GM19025 (cell line): ENCODE data around the gene NF1.
"Not testable (repeated sequence)": the region's sequence is repeated elsewhere in the genome, so short reads cannot be mapped to it uniquely, and the experiment has no call there.

ENCODE experiments used
- ATAC-seq: cut with Tn5 transposase; IDR thresholded peaks from one replicate; pipeline ENCODE4 v1.9.1; 2021; ENCODE audit warnings: mild to moderate bottlenecking, low read depth, moderate library complexity; ENCODE audit not compliant: unreplicated experiment

NF1 gene

DNA sequence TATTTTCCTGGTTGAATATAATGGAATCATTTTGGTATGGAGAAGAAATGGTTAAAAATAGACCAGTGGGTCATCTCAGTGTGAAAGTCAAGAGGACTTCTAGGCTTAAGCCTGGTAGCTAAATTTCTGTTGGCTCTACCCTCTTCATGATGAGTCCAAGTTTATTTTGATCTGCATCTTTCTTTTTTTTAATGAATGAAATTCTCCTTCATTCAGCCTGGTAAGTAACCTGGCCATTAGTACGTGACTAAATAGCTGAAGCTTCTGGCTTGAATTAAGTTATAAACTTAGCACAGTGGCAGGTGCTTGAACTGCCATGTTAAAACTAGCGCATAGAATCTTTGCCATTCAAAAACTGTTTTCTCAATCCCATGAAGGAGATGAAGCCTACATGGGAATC lies 28.0 kb downstream of the NF1 start:
- no peak for ATAC-seq

DNA sequence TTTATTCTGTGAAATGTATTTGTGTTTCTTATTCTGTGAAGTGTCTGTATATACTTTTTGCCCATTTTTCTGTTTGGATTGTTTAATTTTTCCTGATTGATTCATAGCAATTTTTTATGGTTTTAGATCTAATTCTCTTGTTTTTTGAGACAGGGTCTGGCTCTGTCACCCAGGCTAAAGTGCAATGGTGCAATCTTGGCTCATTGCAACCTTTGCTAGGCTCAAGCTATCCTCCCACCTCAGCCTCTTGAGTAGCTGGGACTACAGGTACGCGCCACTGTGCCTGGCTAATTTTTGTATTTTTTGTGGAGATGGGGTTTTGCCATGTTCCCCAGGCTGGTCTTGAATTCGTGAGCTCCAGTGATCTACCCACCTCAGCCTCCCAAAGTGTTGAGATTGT lies 31.5 kb downstream of the NF1 start:
- no peak for ATAC-seq

DNA sequence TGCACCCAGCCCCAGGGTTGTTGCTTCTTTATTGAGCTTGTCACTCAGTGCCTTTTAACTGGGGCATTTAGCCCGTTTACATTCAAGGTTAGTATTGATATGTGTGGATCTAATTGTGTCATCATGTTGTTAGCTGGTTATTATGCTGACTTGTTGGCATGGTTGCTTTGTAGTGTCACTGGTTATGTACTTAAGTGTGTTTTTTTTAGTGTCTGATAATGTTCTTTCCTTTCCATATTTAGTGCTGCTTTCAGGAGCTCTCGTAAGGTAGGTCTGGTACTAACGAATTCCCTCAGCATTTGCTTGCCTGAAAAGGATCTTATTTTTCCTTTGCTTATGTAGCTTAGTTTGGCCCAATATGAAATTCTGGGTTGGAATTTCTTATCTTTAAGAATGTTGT lies 33.5 kb downstream of the NF1 start:
- ATAC-seq = no peak

DNA sequence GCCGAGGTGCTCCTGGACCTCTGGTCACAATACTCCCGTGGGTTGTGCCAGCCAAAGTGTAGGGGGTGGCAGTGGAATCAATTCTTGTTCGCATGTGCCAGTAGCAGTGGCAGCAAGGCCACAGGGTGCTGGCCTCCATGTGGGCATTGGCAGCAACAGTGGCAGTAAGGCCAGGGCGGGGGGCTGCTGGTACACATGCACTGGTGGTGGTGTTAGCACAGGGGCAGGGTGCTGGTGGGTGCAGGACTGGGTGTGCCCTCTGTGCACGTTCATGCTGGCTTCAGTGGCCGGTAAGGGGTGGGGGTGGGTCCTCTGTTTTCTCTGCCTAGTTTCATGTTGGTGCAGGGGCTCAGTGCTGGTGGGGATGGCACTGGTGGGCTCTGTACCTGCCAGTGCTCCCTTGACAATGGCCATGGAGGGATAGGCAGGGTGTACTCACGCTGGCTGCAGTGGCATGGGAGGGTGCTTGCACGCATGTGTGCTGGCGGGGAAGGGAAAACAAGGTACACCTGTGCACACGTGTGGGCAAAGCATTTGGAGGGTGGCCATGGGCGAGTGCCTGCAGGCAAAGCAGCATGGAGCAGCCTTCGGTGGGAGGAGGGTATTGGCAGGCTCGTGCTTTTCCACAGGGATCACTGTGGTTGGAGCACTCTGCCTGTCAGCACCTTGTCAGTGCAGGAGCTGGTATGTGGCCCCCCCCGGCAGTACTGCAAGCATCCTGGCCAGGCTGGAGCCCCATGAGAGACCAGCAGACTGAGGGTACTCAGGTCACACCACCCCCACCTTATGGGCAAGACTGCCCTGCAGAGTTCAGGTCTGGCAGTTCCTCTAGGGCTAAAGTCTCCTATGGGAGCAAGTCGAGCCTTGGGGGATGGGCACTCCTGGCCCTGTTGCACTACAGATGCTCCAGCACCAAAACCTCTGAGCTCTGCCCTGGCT lies 35.8 kb downstream of the NF1 start:
- no peak for ATAC-seq

DNA sequence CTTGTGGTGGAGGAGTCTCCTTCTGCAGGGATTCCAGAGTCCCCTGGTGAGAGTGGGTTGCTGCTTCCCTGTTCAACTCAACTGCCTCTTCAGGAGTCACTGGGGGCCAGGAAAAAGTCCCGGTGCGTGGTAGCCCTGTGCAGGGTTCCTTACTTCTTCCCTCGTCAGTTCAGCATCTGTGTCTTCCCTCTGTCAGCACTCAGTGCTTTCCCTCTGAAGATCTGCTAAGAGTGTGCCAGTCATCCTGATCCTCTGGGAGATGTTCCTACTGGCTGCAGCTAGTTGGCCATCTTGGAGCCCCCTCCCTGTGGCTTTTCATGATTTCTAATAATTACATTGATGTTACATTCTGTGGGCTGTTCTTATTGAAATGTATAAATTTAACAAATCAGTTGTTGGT lies 36.5 kb downstream of the NF1 start:
- ATAC-seq = no peak

GRCh38 chr17:31132977-31133376 lies 38.2 kb downstream of the NF1 start:
- no peak for ATAC-seq

GRCh38 chr17:31134576-31134975 lies 39.8 kb downstream of the NF1 start:
- no peak for ATAC-seq

- no peak for ATAC-seq
Measured at GRCh38 chr17:31136319-31136718, 41.5 kb downstream of the NF1 start.

GRCh38 chr17:31140111-31140510 lies 45.3 kb downstream of the NF1 start:
- ATAC-seq = no peak

GRCh38 chr17:31144428-31144827 lies 49.7 kb downstream of the NF1 start:
- no peak for ATAC-seq

- ATAC-seq = no peak
Measured at GRCh38 chr17:31144836-31145235, 50.1 kb downstream of the NF1 start.

- no peak for ATAC-seq
Measured at GRCh38 chr17:31147507-31148202, 52.9 kb downstream of the NF1 start.

DNA sequence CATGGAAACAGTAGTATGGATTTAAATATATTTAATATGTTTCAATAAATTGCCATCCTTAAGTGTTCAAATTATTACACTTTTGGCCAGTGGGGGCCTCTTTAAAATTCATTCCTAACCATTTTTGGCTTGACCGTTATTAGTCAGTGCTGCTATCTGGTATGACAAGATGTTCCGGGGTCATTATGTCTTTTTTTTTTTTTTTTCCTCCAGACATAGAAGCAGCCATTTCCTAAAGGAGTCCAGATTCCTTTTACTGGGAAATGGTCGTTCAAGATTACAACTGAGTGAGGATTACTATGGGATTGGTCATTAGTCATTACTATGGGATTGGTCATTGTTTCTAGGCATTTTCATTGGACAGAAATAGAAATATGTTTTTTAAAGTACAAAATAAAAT lies 53.4 kb downstream of the NF1 start:
- no peak for ATAC-seq

DNA sequence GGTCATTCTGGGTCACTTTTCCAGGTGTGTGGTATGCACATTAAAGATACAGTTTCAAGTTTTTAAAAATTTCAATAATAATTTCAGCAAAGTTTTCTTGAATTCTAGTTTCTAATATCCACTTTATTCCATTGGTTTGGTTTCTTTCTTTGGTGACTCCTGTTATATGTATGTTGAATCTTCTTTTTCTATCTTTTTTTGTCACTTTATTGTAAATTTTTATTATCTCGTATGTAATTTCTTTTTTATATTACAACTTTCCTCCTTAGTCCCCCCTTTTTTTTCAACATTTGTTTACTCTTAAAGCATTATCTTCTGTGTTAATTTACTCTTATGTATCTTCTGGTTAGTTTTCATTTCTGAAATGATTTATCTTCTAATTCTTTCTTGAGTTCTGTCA lies 57.5 kb downstream of the NF1 start:
- ATAC-seq = no peak

- ATAC-seq = no peak
Measured at GRCh38 chr17:31155208-31155810, 60.5 kb downstream of the NF1 start.

DNA sequence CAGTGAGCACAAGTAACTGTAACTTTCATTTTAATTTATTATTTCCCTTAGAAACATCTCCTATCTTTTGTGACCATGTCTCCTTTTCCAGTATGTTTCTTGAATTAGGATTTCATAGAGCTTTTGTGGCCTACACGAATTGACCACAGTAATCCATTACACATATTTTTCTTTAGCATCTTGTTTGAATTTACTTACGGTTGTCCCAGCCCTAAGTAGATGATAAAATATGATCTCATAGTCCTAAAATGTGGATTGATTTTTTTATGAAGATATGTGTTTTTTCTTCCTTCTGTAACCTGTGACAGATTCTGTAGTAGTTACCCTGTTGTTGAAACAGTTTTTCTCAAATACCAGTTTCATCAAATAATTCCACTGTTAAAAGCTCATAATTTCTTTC lies 61.5 kb downstream of the NF1 start:
- no peak for ATAC-seq

- ATAC-seq = not testable (repeated sequence)
Measured at GRCh38 chr17:31156864-31157263, 62.1 kb downstream of the NF1 start.

GRCh38 chr17:31158746-31159377 lies 64.1 kb downstream of the NF1 start:
- no peak for ATAC-seq

GRCh38 chr17:31163091-31163781 lies 68.5 kb downstream of the NF1 start:
- ATAC-seq = no peak

GRCh38 chr17:31167111-31167510 lies 72.3 kb downstream of the NF1 start:
- no peak for ATAC-seq
